Natural killer cell (primary cell): ENCODE measurements around the gene NPHP4. TPM values are rescaled to one million over a fixed set of nuclear protein-coding genes. Genes with fewer than 3 reads are reported as not detected.

Experiments used
- ATAC-seq, 3 donors: fragments of 150-1000 bp in 2 of 3; fragments of 200-7000 bp in 1 of 3; cut with Tn5 transposase; 1 replicate in 1 of 3; 2 replicates in 2 of 3; pipeline ENCODE4 v1.10.0; 2021; ENCODE audit warnings: mild to moderate bottlenecking in 2 of 3, moderate library complexity in 2 of 3
- DNase-seq, 2 donors: peaks; one replicate each; pipeline versions ENCODE4 v3.0.0 to v3.0.0-alpha.2; 2013 to 2021; ENCODE audit warnings: mixed read lengths in 1 of 2
- H3K27ac ChIP-seq: one replicate; pipeline ENCODE4 v1.5.1; 2013; ENCODE audit warnings: mild to moderate bottlenecking, low read length
- H3K27me3 ChIP-seq: one replicate; pipeline ENCODE4 v1.6.1; 2013; ENCODE audit warnings: low read length; ENCODE audit not compliant: control insufficient read depth, insufficient read depth
- H3K36me3 ChIP-seq: one replicate; pipeline ENCODE4 v1.6.1; 2013; ENCODE audit warnings: low read length; ENCODE audit not compliant: control insufficient read depth, insufficient read depth
- H3K4me1 ChIP-seq: one replicate; pipeline ENCODE4 v1.6.1; 2013; ENCODE audit warnings: low read length; ENCODE audit not compliant: control insufficient read depth, insufficient read depth
- H3K4me3 ChIP-seq: one replicate; pipeline ENCODE4 v1.5.1; 2013; ENCODE audit warnings: low read length
- H3K9me3 ChIP-seq: one replicate; pipeline ENCODE4 v1.6.1; 2013; ENCODE audit warnings: low read length; ENCODE audit not compliant: control insufficient read depth, insufficient read depth
- H3K27ac Mint-ChIP-seq, 2 donors: one replicate each; pipeline ENCODE4 v1.8.0; 2022; ENCODE audit warnings: mild to moderate bottlenecking in 2 of 2, mixed read lengths in 2 of 2, moderate library complexity in 1 of 2
- H3K27me3 Mint-ChIP-seq, 2 donors: one replicate each; pipeline ENCODE4 v1.8.0; 2022; ENCODE audit warnings: low read depth in 2 of 2, mixed read lengths in 2 of 2
- H3K36me3 Mint-ChIP-seq: one replicate; pipeline ENCODE4 v1.8.0; 2022; ENCODE audit warnings: mixed read lengths
- H3K4me1 Mint-ChIP-seq, 2 donors: one replicate each; pipeline ENCODE4 v1.8.0; 2022; ENCODE audit warnings: mixed read lengths in 2 of 2
- H3K4me3 Mint-ChIP-seq: one replicate; pipeline ENCODE4 v1.8.0; 2022; ENCODE audit warnings: mild to moderate bottlenecking, moderate library complexity, mixed read lengths
- H3K9me3 Mint-ChIP-seq, 2 donors: one replicate each; pipeline ENCODE4 v1.8.0; 2022; ENCODE audit warnings: mixed read lengths in 2 of 2
- WGBS: methylation state at CpG from one replicate; pipeline ENCODE4 v1.1.7; 2013; ENCODE audit warnings: missing lambda C conversion rate; ENCODE audit not compliant: insufficient coverage; 5-methylcytosine and 5-hydroxymethylcytosine counted together
- intact Hi-C: fragments of 100-400 bp; cut with micrococcal nuclease; formaldehyde crosslinking; loops from one replicate; pipeline ENCODE4 v1.14.2; 2022
- total RNA-seq, 4 donors: library from RNA; stranded (reverse); fragments of 120-200 nt in 1 of 4; gene quantifications; one replicate each; pipeline versions ENCODE4 v1.2.3 to v1.2.4, GENCODE V29; 2013 to 2022
- TF ChIP-seq, protein P1 (sequence below): fragments of 200-600 bp; IDR thresholded peaks from one replicate; pipeline ENCODE4 v1.8.0; 2022; ENCODE audit warnings: antibody characterized with exemption

Gene NPHP4
- total RNA-seq, 3 donors from 2014 or later (not counting 1 experiment from before 2014, with no cell fraction given) = 6.3 to 14.7 (median 10.1) TPM

DNA sequence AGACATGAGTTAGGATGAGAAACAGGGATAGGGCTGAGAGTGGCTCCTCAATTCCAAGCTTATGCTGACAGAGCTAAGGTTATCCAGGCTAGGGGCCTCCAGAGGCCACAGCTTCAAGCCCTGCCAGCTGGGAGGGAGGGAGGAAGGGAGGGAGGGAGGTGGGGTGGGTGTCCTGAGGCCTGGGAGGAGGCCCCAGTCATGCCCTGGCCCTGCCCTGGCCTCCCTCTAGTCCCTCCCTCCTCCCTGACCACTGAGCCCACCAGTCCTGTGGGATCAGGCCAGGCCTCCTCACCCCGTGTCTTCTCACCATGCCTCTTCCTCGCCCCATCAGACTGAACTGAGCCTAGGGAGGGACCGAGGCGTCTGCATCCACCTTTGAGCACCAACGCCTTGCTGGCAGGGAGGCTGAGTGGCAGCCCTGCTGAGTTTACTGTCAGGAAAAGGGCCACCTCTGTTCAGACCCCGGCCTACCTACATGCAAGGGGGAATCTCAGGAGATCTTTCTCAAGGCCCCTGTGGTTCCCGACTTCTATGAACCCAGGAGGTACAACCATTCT is 116.1 kb downstream of the NPHP4 start:
- Histone ChIP-seq H3K27ac (no peak overlapping the region), H3K4me1 (no peaks in the 10 kb centered on the region), H3K9me3 (no peaks in the 10 kb centered on the region), H3K27me3 (no peaks in the 10 kb centered on the region), H3K36me3 (peaks cover 8% of the 10 kb centered on the region), H3K4me3 (no peak overlapping the region)
- TF ChIP-seq, protein P1, sequence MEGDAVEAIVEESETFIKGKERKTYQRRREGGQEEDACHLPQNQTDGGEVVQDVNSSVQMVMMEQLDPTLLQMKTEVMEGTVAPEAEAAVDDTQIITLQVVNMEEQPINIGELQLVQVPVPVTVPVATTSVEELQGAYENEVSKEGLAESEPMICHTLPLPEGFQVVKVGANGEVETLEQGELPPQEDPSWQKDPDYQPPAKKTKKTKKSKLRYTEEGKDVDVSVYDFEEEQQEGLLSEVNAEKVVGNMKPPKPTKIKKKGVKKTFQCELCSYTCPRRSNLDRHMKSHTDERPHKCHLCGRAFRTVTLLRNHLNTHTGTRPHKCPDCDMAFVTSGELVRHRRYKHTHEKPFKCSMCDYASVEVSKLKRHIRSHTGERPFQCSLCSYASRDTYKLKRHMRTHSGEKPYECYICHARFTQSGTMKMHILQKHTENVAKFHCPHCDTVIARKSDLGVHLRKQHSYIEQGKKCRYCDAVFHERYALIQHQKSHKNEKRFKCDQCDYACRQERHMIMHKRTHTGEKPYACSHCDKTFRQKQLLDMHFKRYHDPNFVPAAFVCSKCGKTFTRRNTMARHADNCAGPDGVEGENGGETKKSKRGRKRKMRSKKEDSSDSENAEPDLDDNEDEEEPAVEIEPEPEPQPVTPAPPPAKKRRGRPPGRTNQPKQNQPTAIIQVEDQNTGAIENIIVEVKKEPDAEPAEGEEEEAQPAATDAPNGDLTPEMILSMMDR = no peak
- intact Hi-C loops = no loop called here
- no peak for DNase-seq
- H3K36me3 Mint-ChIP-seq = no peaks in the 10 kb centered on the region
- no peak overlapping the region for H3K27ac Mint-ChIP-seq
- no peaks in the 10 kb centered on the region for H3K9me3 Mint-ChIP-seq
- no peaks in the 10 kb centered on the region for H3K27me3 Mint-ChIP-seq
- H3K4me1 Mint-ChIP-seq = no peaks in the 10 kb centered on the region
- no peak for ATAC-seq
- 97% methylated on average over 7 of the region's 7 CpGs for WGBS
- H3K4me3 Mint-ChIP-seq = no peak overlapping the region

DNA sequence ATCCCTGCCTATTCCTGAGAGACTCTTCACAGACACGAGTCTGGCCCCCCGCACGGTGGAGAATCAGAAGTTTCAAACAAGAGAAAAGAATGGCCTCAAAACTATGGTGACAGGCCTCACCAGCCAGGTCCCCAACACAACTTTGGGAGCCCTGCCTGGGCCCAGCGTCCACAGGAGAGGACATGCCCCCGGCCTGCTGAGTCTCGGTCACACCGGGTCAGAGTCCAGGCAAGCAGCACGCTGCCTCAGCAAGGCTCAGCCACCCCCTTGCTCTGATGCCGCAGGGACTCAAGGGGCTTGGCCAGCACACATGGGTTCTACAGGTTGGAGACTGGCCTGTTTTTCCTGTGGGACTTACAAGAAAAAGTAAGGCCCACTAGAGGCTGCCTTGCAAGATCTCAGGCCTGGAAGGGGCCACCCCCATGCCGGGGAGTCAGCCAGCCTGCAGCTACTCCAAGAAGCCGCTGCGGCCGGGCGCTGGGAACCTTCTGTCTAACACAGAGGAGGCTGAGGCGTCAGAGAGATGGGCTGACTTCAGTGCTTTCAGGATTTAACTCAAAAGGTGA is 116.8 kb downstream of the NPHP4 start:
- Mint-ChIP-seq H3K27me3 (no peaks in the 10 kb centered on the region), H3K36me3 (no peaks in the 10 kb centered on the region), H3K4me3 (no peak overlapping the region), H3K27ac (no peak overlapping the region), H3K9me3 (no peaks in the 10 kb centered on the region), H3K4me1 (no peaks in the 10 kb centered on the region)
- H3K36me3 ChIP-seq = peaks cover 8% of the 10 kb centered on the region
- WGBS = 96% methylated on average over 15 of the region's 15 CpGs
- no peak overlapping the region for H3K4me3 ChIP-seq
- intact Hi-C loops = no loop called here
- ATAC-seq (no peak), DNase-seq (no peak)
- no peaks in the 10 kb centered on the region for H3K9me3 ChIP-seq
- no peak overlapping the region for H3K27ac ChIP-seq
- TF ChIP-seq, protein P1 = no peak
- no peaks in the 10 kb centered on the region for H3K27me3 ChIP-seq
- H3K4me1 ChIP-seq = no peaks in the 10 kb centered on the region

DNA sequence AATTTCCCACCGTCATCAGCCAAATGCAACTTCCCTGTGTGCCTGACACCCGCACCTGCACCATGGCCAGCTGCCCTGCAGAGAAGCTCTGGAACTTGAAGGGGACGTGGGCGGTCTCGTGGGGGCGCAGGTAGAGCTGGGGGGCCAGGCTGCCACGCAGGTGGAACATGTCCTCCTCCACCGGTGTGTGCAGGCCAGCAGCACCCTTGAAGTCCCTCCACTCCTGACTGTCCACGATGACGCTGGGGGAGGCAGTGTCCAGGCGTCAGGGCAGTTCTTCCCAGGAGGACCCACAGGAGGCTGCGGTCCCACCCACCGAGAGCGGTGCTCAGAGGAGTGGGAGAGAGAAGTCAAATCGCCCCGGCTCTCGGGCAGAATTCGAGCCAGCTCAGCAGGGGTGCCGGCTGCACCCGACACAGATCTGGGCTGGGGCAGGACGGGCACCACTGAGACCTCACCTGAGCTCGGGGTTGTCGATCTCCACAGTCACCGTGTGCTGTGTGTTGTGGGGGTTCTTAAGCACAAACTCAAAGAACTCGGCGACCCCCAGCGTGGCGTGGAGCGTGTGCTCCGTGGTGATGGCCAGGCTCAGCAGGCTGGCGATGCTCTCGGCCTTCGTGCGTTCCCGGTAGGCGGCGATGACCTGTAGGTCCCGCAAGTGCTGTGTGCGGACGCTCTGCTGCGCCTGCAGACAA is 117.7 kb downstream of the NPHP4 start:
- Mint-ChIP-seq H3K9me3 (no peaks in the 10 kb centered on the region), H3K4me3 (no peak overlapping the region), H3K36me3 (no peaks in the 10 kb centered on the region), H3K4me1 (no peaks in the 10 kb centered on the region), H3K27me3 (no peaks in the 10 kb centered on the region), H3K27ac (no peak overlapping the region)
- Histone ChIP-seq H3K4me1 (no peaks in the 10 kb centered on the region), H3K27me3 (no peaks in the 10 kb centered on the region), H3K27ac (no peak overlapping the region), H3K36me3 (peaks cover 8% of the 10 kb centered on the region), H3K4me3 (no peak overlapping the region), H3K9me3 (no peaks in the 10 kb centered on the region)
- DNase-seq = no peak
- intact Hi-C loops = no loop called here
- no peak for ATAC-seq
- TF ChIP-seq, protein P1 = no peak
- WGBS = 98% methylated on average over 41 of the region's 41 CpGs
